ENCODE results near the gene PLCB1. TPM values are rescaled to one million over a fixed set of nuclear protein-coding genes. Genes with fewer than 3 reads are reported as not detected.
"Not testable (repeated sequence)": the region's sequence is repeated elsewhere in the genome, so short reads cannot be mapped to it uniquely, and the experiment has no call there.

PLCB1 gene
- total and polyA plus RNA-seq, 2 experiments from 2014 or later: 14.9 to 20.7 TPM

GRCh38 chr20:8104252-8104651 is 27.8 kb upstream of the PLCB1 start (continued):
- TF ChIP-seq, protein P1, sequence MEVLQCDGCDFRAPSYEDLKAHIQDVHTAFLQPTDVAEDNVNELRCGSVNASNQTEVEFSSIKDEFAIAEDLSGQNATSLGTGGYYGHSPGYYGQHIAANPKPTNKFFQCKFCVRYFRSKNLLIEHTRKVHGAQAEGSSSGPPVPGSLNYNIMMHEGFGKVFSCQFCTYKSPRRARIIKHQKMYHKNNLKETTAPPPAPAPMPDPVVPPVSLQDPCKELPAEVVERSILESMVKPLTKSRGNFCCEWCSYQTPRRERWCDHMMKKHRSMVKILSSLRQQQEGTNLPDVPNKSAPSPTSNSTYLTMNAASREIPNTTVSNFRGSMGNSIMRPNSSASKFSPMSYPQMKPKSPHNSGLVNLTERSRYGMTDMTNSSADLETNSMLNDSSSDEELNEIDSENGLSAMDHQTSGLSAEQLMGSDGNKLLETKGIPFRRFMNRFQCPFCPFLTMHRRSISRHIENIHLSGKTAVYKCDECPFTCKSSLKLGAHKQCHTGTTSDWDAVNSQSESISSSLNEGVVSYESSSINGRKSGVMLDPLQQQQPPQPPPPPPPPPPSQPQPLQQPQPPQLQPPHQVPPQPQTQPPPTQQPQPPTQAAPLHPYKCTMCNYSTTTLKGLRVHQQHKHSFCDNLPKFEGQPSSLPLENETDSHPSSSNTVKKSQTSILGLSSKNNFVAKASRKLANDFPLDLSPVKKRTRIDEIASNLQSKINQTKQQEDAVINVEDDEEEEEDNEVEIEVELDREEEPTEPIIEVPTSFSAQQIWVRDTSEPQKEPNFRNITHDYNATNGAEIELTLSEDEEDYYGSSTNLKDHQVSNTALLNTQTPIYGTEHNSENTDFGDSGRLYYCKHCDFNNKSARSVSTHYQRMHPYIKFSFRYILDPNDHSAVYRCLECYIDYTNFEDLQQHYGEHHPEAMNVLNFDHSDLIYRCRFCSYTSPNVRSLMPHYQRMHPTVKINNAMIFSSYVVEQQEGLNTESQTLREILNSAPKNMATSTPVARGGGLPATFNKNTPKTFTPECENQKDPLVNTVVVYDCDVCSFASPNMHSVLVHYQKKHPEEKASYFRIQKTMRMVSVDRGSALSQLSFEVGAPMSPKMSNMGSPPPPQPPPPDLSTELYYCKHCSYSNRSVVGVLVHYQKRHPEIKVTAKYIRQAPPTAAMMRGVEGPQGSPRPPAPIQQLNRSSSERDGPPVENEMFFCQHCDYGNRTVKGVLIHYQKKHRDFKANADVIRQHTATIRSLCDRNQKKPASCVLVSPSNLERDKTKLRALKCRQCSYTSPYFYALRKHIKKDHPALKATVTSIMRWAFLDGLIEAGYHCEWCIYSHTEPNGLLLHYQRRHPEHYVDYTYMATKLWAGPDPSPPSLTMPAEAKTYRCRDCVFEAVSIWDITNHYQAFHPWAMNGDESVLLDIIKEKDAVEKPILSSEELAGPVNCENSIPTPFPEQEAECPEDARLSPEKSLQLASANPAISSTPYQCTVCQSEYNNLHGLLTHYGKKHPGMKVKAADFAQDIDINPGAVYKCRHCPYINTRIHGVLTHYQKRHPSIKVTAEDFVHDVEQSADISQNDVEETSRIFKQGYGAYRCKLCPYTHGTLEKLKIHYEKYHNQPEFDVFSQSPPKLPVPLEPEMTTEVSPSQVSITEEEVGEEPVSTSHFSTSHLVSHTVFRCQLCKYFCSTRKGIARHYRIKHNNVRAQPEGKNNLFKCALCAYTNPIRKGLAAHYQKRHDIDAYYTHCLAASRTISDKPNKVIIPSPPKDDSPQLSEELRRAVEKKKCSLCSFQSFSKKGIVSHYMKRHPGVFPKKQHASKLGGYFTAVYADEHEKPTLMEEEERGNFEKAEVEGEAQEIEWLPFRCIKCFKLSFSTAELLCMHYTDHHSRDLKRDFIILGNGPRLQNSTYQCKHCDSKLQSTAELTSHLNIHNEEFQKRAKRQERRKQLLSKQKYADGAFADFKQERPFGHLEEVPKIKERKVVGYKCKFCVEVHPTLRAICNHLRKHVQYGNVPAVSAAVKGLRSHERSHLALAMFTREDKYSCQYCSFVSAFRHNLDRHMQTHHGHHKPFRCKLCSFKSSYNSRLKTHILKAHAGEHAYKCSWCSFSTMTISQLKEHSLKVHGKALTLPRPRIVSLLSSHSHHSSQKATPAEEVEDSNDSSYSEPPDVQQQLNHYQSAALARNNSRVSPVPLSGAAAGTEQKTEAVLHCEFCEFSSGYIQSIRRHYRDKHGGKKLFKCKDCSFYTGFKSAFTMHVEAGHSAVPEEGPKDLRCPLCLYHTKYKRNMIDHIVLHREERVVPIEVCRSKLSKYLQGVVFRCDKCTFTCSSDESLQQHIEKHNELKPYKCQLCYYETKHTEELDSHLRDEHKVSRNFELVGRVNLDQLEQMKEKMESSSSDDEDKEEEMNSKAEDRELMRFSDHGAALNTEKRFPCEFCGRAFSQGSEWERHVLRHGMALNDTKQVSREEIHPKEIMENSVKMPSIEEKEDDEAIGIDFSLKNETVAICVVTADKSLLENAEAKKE (CRISPR knock-in tag; IDR thresholded peaks at IDR 0.05): no peak

GRCh38 chr20:8114612-8115011 is 17.5 kb upstream of the PLCB1 start:
- not testable (repeated sequence) for H2AFZ ChIP-seq; H3K27ac ChIP-seq (ENCODE audit: low read depth); H3K4me1 ChIP-seq (ENCODE audit: insufficient read depth); DNase-seq (ENCODE audit: low spot score); H4K20me1 ChIP-seq (replicated peaks; ENCODE audit: insufficient read depth); H3F3A ChIP-seq (replicated peaks; ENCODE audit: low read depth); H3K79me2 ChIP-seq (replicated peaks; ENCODE audit: insufficient read depth); H3K9me2 ChIP-seq (ENCODE audit: insufficient read depth); H3K27me3 Mint-ChIP-seq (ENCODE audit: insufficient read depth, low read depth, poor library complexity); ATAC-seq; H3K4me1 Mint-ChIP-seq; H3K36me3 Mint-ChIP-seq (ENCODE audit: low read depth); H3K27me3 ChIP-seq (ENCODE audit: insufficient read depth); H3K36me3 ChIP-seq (ENCODE audit: insufficient read depth)
- Mint-ChIP-seq H3K27ac (peak overlapping the region; percentile 80; the same call in 1 of the 2 replicates), H3K9me3 (peaks cover 17% of the 10 kb centered on the region), H3K4me3 (peak overlapping the region; percentile 48; the same call in 1 of the 3 replicates)
- Histone ChIP-seq H3K4me3 (peak overlapping the region; percentile 26), H3K4me2 (peak overlapping the region; percentile 38)

DNA sequence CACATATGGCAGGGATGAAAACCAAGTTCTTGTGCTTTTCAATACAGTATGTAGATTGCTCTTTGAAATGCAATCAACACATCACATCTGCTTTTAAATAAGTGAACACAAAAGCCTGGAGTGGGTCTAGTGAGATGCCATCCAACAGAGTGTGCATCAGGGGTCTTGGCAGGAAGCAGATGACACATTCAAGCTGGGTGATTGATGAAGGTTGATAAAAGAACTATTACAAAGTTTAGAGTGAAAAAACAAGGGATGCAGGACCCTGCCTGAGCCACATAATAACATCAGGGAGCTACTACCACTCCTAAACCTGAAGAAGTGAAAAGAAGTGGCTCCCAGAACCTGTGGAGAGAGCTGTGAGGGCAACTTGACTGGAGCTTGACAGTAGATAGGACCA is 16.6 kb upstream of the PLCB1 start:
- Histone ChIP-seq H3K79me2 (replicated peaks; ENCODE audit: insufficient read depth) (no peaks in the 10 kb centered on the region), H2AFZ (no peak overlapping the region), H3K27me3 (ENCODE audit: insufficient read depth) (no peaks in the 10 kb centered on the region), H3K27ac (ENCODE audit: low read depth) (no peak overlapping the region), H4K20me1 (replicated peaks; ENCODE audit: insufficient read depth) (no peaks in the 10 kb centered on the region), H3K4me2 (no peak overlapping the region), H3K4me1 (ENCODE audit: insufficient read depth) (no peaks in the 10 kb centered on the region), H3K36me3 (ENCODE audit: insufficient read depth) (no peaks in the 10 kb centered on the region), H3K9me2 (ENCODE audit: insufficient read depth) (peaks cover 6% of the 10 kb centered on the region; the same call in 1 of the 2 replicates), H3K4me3 (no peak overlapping the region), H3F3A (replicated peaks; ENCODE audit: low read depth) (no peaks in the 10 kb centered on the region)
- H3K27ac Mint-ChIP-seq: no peak overlapping the region
- H3K36me3 Mint-ChIP-seq (ENCODE audit: low read depth): peaks cover 6% of the 10 kb centered on the region; the same call in 1 of the 3 replicates
- no peak for DNase-seq (ENCODE audit: low spot score)
- peaks cover 3% of the 10 kb centered on the region; the same call in 1 of the 3 replicates for H3K4me1 Mint-ChIP-seq
- peaks cover 15% of the 10 kb centered on the region for H3K9me3 Mint-ChIP-seq
- no peak for ATAC-seq
- no peak overlapping the region for H3K4me3 Mint-ChIP-seq
- peaks cover 3% of the 10 kb centered on the region for H3K27me3 Mint-ChIP-seq (ENCODE audit: insufficient read depth, low read depth, poor library complexity)
- no peak for TF ChIP-seq CREB1 (CRISPR knock-in tag; IDR thresholded peaks at IDR 0.05; ENCODE audit: low read depth)
- TF ChIP-seq, protein P2, sequence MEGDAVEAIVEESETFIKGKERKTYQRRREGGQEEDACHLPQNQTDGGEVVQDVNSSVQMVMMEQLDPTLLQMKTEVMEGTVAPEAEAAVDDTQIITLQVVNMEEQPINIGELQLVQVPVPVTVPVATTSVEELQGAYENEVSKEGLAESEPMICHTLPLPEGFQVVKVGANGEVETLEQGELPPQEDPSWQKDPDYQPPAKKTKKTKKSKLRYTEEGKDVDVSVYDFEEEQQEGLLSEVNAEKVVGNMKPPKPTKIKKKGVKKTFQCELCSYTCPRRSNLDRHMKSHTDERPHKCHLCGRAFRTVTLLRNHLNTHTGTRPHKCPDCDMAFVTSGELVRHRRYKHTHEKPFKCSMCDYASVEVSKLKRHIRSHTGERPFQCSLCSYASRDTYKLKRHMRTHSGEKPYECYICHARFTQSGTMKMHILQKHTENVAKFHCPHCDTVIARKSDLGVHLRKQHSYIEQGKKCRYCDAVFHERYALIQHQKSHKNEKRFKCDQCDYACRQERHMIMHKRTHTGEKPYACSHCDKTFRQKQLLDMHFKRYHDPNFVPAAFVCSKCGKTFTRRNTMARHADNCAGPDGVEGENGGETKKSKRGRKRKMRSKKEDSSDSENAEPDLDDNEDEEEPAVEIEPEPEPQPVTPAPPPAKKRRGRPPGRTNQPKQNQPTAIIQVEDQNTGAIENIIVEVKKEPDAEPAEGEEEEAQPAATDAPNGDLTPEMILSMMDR (conservative IDR thresholded peaks at IDR 0.05; ENCODE audit: low read depth in 2 of 2): no peak
- TF ChIP-seq STAT1 (IDR thresholded peaks at IDR 0.05; ENCODE audit: unreplicated experiment): no peak
- no peak for TF ChIP-seq POLR2AphosphoS5 (IDR thresholded peaks at IDR 0.05; ENCODE audit: low read depth)
- no peak for TF ChIP-seq EZH2 (IDR thresholded peaks at IDR 0.05; ENCODE audit: low read depth, unreplicated experiment)
- TF ChIP-seq ZNF114 (CRISPR knock-in tag; IDR thresholded peaks at IDR 0.05): no peak
- TF ChIP-seq JUNB (IDR thresholded peaks at IDR 0.05; ENCODE audit: unreplicated experiment): no peak
- no peak for TF ChIP-seq ZNF331 (CRISPR knock-in tag; IDR thresholded peaks at IDR 0.05; ENCODE audit: low read depth)
